ENCODE results near the gene TNS3.

TNS3 gene

DNA sequence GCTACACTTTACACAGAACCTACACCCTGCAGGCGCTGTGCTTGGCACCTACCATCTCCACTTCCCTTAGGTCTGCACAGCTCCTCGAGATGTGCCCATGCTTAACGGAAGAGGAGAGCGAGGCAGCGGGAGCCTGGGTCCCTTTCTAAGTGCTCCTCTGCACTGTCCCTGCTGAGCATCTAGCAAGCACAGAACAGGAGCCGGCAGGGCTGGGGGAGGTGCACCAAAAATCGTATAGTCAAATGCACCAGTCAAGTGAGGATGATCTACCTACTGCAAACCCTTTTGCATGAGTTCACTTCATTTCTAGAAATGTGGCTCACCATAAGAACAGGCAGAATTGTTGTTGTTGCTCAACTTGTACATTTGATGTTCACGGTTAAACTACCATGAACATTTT, 267.7 kb downstream of the TNS3 start:
- TF ChIP-seq, protein P1, sequence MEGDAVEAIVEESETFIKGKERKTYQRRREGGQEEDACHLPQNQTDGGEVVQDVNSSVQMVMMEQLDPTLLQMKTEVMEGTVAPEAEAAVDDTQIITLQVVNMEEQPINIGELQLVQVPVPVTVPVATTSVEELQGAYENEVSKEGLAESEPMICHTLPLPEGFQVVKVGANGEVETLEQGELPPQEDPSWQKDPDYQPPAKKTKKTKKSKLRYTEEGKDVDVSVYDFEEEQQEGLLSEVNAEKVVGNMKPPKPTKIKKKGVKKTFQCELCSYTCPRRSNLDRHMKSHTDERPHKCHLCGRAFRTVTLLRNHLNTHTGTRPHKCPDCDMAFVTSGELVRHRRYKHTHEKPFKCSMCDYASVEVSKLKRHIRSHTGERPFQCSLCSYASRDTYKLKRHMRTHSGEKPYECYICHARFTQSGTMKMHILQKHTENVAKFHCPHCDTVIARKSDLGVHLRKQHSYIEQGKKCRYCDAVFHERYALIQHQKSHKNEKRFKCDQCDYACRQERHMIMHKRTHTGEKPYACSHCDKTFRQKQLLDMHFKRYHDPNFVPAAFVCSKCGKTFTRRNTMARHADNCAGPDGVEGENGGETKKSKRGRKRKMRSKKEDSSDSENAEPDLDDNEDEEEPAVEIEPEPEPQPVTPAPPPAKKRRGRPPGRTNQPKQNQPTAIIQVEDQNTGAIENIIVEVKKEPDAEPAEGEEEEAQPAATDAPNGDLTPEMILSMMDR (conservative IDR thresholded peaks at IDR 0.05; ENCODE audit: low read depth, low read length) = no peak
- DNase-seq (ENCODE audit: low read depth) = no peak
- no peak overlapping the region for H3K4me3 ChIP-seq (ENCODE audit: low read depth, low read length)

DNA sequence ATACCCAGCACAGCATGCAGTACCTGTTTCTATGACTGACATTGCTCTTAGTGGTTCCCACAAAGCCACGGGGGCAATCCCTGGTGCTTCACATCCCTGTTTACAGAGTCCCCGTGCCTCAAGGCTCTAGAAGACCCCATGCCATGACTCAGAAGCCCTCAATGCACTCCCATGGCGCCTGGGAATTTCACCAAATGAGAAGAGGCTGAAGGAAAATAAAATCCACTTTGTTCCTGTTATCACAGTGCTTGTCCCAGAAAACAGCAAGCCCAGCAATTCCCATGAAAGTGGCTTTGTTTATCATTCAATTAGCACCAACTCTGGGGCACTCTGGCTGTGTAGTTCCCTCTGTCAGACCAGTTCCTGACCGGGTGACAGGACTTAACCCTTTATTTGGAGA, 268.3 kb downstream of the TNS3 start:
- TF ChIP-seq, protein P1 (conservative IDR thresholded peaks at IDR 0.05; ENCODE audit: low read depth, low read length) = no peak
- H3K4me3 ChIP-seq (ENCODE audit: low read depth, low read length) = no peak overlapping the region
- DNase-seq (ENCODE audit: low read depth) = no peak

DNA sequence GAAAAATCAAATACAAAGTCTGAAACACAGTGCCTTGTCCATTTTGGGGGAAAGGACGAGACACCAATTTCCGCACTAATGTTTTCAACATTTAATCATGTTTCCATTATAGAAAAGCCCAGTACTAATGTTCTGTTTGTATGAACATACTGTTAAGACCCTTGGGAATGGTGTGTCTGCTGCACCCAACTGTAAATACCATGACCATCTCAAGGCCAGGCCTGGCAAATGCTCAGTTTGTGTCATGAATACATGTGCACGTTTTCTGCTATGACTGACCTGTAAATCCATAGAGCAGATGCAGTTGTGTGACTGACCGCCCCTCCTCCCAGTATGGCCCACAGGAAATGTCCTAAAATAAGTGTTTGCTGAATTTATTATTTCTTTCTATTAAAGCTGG, 270.0 kb downstream of the TNS3 start:
- DNase-seq (ENCODE audit: low read depth) = no peak
- H3K4me3 ChIP-seq (ENCODE audit: low read depth, low read length) = no peak overlapping the region
- TF ChIP-seq, protein P1 (conservative IDR thresholded peaks at IDR 0.05; ENCODE audit: low read depth, low read length) = no peak

DNA sequence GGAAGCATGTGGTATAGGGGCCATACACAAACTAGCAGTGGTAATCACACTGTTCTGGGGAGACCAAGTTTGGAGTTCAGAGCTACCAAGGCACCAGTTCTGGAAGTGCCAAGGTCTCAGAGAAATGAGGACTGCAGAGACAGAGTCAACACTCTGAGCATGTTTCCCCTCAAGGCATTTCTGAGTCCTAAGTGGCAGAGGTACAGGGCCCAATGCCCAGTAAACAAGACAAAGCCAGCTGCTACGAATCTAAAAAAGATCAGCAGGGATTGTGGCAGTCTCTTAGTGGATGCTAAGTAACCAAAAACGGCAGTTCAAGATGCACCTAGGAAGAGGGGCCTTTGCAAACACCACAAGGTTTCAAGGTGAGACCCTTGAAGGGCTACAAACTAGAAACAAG, 271.9 kb downstream of the TNS3 start:
- no peak overlapping the region for H3K4me3 ChIP-seq (ENCODE audit: low read depth, low read length)
- DNase-seq (ENCODE audit: low read depth) = no peak
- TF ChIP-seq, protein P1 (conservative IDR thresholded peaks at IDR 0.05; ENCODE audit: low read depth, low read length) = no peak

DNA sequence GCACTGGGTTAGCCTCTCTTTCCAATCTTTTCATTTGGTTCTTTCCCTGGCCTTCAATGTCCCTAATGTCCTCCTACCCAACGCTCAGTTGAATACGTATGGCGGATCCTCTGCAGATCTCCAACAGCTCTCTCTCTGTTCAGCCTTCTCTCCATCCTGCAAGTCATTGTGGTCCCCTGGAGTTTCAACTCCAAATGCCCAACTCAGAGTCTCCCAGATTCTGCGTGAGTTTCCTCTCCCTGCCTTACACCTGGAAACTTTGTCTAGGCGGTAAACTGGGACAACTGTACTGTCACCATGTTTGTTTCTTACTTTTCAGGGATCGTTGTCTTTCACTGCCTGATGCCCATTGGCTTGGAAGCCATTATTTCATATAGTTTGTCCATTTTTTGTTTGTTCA, 273.1 kb downstream of the TNS3 start:
- H3K4me3 ChIP-seq (ENCODE audit: low read depth, low read length) = no peak overlapping the region
- TF ChIP-seq, protein P1 (conservative IDR thresholded peaks at IDR 0.05; ENCODE audit: low read depth, low read length) = no peak
- DNase-seq (ENCODE audit: low read depth) = no peak

DNA sequence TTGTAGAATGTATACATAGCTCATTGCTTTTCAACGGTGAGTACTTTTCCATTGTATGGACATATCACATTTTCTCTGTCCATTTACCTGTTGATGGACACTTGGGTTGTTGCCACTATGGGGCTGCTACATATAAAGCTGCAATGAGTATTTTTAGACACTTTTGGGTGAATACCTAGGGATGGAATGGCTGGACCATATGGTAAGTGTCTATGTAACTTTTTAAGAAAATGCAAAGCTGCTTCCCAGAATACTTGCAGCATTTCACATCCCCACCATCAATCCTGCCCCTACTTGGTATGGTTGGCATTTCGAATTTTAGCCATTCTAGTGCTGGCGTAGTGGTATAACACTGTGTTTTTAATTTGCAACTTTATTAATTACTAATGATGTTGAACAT, 274.6 kb downstream of the TNS3 start:
- no peak overlapping the region for H3K4me3 ChIP-seq (ENCODE audit: low read depth, low read length)
- no peak for DNase-seq (ENCODE audit: low read depth)
- TF ChIP-seq, protein P1 (conservative IDR thresholded peaks at IDR 0.05; ENCODE audit: low read depth, low read length) = no peak

DNA sequence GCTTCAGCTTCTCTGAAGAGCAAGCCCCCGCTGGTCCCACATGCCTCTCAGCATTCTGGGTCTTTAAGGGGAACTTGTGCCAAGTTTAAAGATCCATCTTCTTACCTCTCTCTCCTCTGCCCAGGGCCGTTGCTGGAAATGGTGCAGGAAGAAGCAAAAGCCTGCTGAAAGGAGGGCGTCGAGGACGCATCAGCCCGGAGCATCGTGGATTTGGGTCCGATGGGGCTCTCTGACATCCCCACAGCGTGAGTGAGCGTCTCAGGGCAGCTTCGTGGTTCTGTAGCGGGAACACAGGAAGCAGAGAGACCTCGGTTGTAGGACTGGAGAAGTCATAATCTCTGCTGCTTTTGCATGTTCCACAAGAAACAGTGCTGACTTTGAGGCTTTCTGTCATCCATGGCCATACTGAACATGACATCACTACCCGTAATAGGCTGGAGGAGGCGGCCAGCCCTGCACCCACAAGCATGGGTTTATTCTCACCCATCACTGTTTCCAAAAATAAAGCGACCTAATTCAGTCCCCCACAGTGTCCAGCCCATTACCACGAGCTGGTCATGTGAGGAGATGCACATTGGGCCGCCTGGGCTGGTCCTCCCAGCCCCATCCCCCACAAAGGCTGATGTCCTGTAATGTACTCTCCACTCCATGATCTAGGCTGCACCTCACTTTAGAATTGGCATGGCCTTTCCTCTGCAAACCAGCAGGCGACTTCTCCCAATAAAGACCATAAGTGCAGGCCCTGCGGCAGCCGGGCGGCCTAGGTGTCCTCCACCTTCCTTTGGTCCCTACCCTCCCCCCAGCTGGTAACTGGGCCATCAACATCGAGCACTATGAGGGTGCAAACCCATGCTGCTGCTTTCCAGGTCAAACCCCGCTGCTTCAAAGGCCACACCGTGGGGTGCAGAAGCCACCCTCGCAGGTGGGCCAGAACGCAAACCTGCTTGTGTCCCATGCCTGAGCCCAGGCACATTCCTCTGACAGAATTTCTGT, 276.9 kb downstream of the TNS3 start:
- TF ChIP-seq, protein P1 (conservative IDR thresholded peaks at IDR 0.05; ENCODE audit: low read depth, low read length) = no peak

More for the DNA sequence above, 276.9 kb downstream of the TNS3 start:
- DNase-seq (ENCODE audit: low read depth) = no peak
- H3K4me3 ChIP-seq (ENCODE audit: low read depth, low read length) = no peak overlapping the region

Data from choroid plexus epithelial cell (primary cell).